Measurements from ENCODE around the gene TMEM19.

TMEM19 gene

GRCh38 chr12:71656740-71657139 is 29.1 kb upstream of the TMEM19 start:
- ATAC-seq = no peak
- TF ChIP-seq BACH2 (CRISPR knock-in tag; IDR thresholded peaks at IDR 0.05; ENCODE audit: borderline replicate concordance) (no peak), ZC3H10 (CRISPR knock-in tag; IDR thresholded peaks at IDR 0.05) (no peak), ZFP30 (CRISPR knock-in tag; IDR thresholded peaks at IDR 0.05) (no peak)

GRCh38 chr12:71661977-71662530 is 23.8 kb upstream of the TMEM19 start:
- no peak for ATAC-seq
- TF ChIP-seq ARNTL (CRISPR knock-in tag; IDR thresholded peaks at IDR 0.05; ENCODE audit: borderline replicate concordance, low read depth) (no peak), CSDC2 (CRISPR knock-in tag; IDR thresholded peaks at IDR 0.05) (no peak), RARB (CRISPR knock-in tag; IDR thresholded peaks at IDR 0.05) (no peak), ESRRG (CRISPR knock-in tag; IDR thresholded peaks at IDR 0.05) (no peak), PATZ1 (CRISPR knock-in tag; IDR thresholded peaks at IDR 0.05; ENCODE audit: borderline replicate concordance) (no peak), ISL1 (CRISPR knock-in tag; IDR thresholded peaks at IDR 0.05) (no peak), POU6F1 (CRISPR knock-in tag; IDR thresholded peaks at IDR 0.05; ENCODE audit: borderline replicate concordance, low read depth) (no peak), ZNF8 (CRISPR knock-in tag; IDR thresholded peaks at IDR 0.05) (no peak), ZFP3 (CRISPR knock-in tag; IDR thresholded peaks at IDR 0.05) (no peak), CSRNP3 (CRISPR knock-in tag; IDR thresholded peaks at IDR 0.05) (no peak), TSHZ2 (CRISPR knock-in tag; IDR thresholded peaks at IDR 0.05) (no peak), ZNF565 (CRISPR knock-in tag; conservative IDR thresholded peaks at IDR 0.05; ENCODE audit: low read depth) (no peak), CREB5 (CRISPR knock-in tag; IDR thresholded peaks at IDR 0.05; ENCODE audit: low read depth) (no peak), ZFP30 (CRISPR knock-in tag; IDR thresholded peaks at IDR 0.05) (no peak), TOX (CRISPR knock-in tag; IDR thresholded peaks at IDR 0.05; ENCODE audit: borderline replicate concordance) (no peak), BACH2 (CRISPR knock-in tag; IDR thresholded peaks at IDR 0.05; ENCODE audit: borderline replicate concordance) (no peak), ZNF70 (CRISPR knock-in tag; IDR thresholded peaks at IDR 0.05) (no peak)

GRCh38 chr12:71662849-71663560 is 22.9 kb upstream of the TMEM19 start:
- no peak for TF ChIP-seq POU6F1 (CRISPR knock-in tag; IDR thresholded peaks at IDR 0.05; ENCODE audit: borderline replicate concordance, low read depth)
- 0 out of 2 replicates have a peak, but pooled peaks have one; percentile 63 for TF ChIP-seq CSDC2 (CRISPR knock-in tag; IDR thresholded peaks at IDR 0.05)

More at GRCh38 chr12:71662849-71663560, 22.9 kb upstream of the TMEM19 start:
- ATAC-seq = peak; percentile 43
